SK-N-SH treated with all-trans-retinoic acid at 6 μM for 48 hours (cell line): ENCODE measurements around the gene CGNL1.

ENCODE experiments used
- CREB5 ChIP-seq: fragments of 250-450 bp; sonication (Bioruptor Pico); IDR thresholded peaks from 2 replicates; pipeline ENCODE4 v1.5.1; 2020; ENCODE audit warnings: low read depth, mild to moderate bottlenecking, moderate library complexity
- ZFP3 ChIP-seq: fragments of 250-450 bp; sonication (Bioruptor Pico); IDR thresholded peaks from 2 replicates; pipeline ENCODE4 v1.5.0; 2020; ENCODE audit warnings: mild to moderate bottlenecking, moderate library complexity

- TF ChIP-seq CREB5 (CRISPR knock-in tag) (no peak), ZFP3 (CRISPR knock-in tag) (no peak)
Measured at GRCh38 chr15:57554063-57554811, 177.9 kb downstream of the CGNL1 start.
